ENCODE measurements around the gene CCDC33.

CCDC33 gene

GRCh38 chr15:74316141-74316540, 80.0 kb downstream of the CCDC33 start:
- no peak for DNase-seq

- no peak for DNase-seq
Observed at GRCh38 chr15:74317820-74318375, 81.8 kb downstream of the CCDC33 start.

- no peak for DNase-seq
Observed at GRCh38 chr15:74318376-74319137, 82.4 kb downstream of the CCDC33 start.

- no peak for DNase-seq
Observed at GRCh38 chr15:74319138-74319460, 83.0 kb downstream of the CCDC33 start.

- DNase-seq, result no peak
Observed at GRCh38 chr15:74319596-74320351, 83.6 kb downstream of the CCDC33 start.

GRCh38 chr15:74320352-74321247, 84.5 kb downstream of the CCDC33 start:
- peak; percentile 82 for DNase-seq

- DNase-seq, result peak; percentile 79
Observed at GRCh38 chr15:74322558-74323180, 86.5 kb downstream of the CCDC33 start.

- no peak for DNase-seq
Observed at GRCh38 chr15:74324714-74325113, 88.6 kb downstream of the CCDC33 start.

GRCh38 chr15:74326746-74327145, 90.6 kb downstream of the CCDC33 start:
- DNase-seq, result no peak

- no peak for DNase-seq
Observed at GRCh38 chr15:74327756-74328155, 91.6 kb downstream of the CCDC33 start.

GRCh38 chr15:74328331-74329056, 92.4 kb downstream of the CCDC33 start:
- DNase-seq, result no peak

GRCh38 chr15:74330861-74331408, 94.8 kb downstream of the CCDC33 start:
- no peak for DNase-seq

- no peak for DNase-seq
Observed at GRCh38 chr15:74332011-74332410, 95.9 kb downstream of the CCDC33 start.

- DNase-seq, result no peak
Observed at GRCh38 chr15:74332611-74333010, 96.5 kb downstream of the CCDC33 start.

- DNase-seq, result no peak
Observed at GRCh38 chr15:74333093-74333492, 97.0 kb downstream of the CCDC33 start.

- DNase-seq, result no peak
Observed at GRCh38 chr15:74333662-74334061, 97.5 kb downstream of the CCDC33 start.

GRCh38 chr15:74334127-74334526, 98.0 kb downstream of the CCDC33 start:
- no peak for DNase-seq

- no peak for DNase-seq
Observed at GRCh38 chr15:74335396-74335795, 99.3 kb downstream of the CCDC33 start.

GRCh38 chr15:74336061-74337005, 100.2 kb downstream of the CCDC33 start:
- no peak for DNase-seq

- no peak for DNase-seq
Observed at GRCh38 chr15:74337146-74337545, 101.0 kb downstream of the CCDC33 start.
